GM12873 (cell line): Measurements from ENCODE around the gene GP5.

Source experiments
- TF ChIP-seq, protein P1 (sequence below): IDR thresholded peaks from 2 replicates; pipeline ENCODE4 v1.5.1; 2012; ENCODE audit warnings: low read depth, mild to moderate bottlenecking, moderate library complexity, low read length, control low read depth; ENCODE audit not compliant: insufficient read depth; ENCODE audit errors: missing control alignments

GP5 gene, protein sequence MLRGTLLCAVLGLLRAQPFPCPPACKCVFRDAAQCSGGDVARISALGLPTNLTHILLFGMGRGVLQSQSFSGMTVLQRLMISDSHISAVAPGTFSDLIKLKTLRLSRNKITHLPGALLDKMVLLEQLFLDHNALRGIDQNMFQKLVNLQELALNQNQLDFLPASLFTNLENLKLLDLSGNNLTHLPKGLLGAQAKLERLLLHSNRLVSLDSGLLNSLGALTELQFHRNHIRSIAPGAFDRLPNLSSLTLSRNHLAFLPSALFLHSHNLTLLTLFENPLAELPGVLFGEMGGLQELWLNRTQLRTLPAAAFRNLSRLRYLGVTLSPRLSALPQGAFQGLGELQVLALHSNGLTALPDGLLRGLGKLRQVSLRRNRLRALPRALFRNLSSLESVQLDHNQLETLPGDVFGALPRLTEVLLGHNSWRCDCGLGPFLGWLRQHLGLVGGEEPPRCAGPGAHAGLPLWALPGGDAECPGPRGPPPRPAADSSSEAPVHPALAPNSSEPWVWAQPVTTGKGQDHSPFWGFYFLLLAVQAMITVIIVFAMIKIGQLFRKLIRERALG

DNA sequence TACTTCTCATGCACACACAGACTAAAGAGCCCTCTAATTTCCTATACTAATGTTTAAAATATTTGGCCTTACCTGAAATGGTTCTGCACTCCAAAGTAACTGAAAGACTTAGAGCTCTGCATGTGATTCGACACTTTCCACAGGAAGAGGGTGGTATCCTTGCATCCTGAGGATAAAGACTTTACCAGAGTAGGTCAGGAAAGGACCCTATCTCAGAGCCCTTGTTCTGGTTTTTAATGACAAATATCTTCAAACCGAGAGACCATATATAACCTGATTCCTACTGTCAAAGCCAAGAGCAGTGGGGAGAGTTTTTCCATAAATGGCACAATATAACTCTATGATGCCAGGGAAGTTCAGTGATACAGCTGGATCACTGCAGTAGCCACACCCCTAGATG, at the start of gene GP5:
Gene GP5, minus strand, starts transcription at position 101 of the 400 bp plus-strand sequence. CDS start 984 bp downstream, outside the sequence.
- TF ChIP-seq, protein P1, sequence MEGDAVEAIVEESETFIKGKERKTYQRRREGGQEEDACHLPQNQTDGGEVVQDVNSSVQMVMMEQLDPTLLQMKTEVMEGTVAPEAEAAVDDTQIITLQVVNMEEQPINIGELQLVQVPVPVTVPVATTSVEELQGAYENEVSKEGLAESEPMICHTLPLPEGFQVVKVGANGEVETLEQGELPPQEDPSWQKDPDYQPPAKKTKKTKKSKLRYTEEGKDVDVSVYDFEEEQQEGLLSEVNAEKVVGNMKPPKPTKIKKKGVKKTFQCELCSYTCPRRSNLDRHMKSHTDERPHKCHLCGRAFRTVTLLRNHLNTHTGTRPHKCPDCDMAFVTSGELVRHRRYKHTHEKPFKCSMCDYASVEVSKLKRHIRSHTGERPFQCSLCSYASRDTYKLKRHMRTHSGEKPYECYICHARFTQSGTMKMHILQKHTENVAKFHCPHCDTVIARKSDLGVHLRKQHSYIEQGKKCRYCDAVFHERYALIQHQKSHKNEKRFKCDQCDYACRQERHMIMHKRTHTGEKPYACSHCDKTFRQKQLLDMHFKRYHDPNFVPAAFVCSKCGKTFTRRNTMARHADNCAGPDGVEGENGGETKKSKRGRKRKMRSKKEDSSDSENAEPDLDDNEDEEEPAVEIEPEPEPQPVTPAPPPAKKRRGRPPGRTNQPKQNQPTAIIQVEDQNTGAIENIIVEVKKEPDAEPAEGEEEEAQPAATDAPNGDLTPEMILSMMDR: no peak

DNA sequence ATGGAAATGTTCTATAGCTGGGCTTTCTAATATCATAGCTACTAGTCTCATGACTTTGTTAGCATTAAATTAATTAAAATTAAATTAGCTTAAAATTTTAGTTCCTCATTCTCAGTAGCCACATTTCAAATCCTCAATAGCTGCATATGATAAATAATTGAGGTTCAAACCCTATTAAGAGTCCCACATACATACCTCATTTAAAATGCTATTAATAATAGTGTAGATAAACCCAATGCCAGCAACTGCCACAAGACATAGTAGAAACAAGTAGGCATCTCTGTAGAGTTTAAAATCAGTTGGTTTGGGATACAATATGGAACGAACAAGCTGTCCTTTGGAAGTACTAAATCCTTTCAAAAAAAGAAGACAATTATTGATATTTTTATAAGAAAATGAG, 48.6 kb upstream of the GP5 start:
- TF ChIP-seq, protein P1: no peak

DNA sequence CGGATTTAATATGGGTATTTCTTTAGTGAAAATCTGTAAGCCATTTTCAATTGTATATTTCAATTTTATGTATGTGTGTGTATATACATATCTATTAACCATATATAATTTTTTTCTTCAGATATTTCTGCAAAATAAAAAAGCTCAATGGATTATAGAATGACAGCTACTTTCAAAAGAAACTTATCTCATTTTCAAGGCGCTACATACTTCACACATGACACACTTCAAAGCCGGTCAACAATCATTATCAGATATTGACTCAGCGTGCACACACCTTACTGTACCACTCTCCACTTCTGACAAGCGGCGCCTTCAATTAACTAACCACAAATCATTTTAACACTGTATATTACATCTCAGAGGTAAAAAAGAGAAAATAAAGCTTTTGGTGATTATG, 48.1 kb upstream of the GP5 start:
- TF ChIP-seq, protein P1: no peak

DNA sequence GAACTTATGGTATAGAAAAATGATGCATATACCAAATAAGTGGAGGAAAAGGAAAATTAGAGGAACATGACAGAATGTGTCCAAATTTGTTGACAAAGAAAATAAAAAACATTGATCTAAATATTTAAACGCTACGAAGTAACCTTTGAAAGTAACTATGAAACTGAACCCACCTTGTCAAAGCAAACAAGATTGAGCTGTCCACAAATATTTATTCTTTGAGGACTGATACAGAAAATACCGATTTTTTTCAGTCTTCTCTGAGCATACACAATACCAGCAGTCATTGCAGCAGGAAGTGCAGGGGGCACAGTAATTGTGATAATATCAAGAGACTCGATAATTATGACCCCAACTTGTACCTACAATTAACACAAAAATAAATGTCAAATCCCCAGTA, 47.7 kb upstream of the GP5 start:
- TF ChIP-seq, protein P1: no peak

DNA sequence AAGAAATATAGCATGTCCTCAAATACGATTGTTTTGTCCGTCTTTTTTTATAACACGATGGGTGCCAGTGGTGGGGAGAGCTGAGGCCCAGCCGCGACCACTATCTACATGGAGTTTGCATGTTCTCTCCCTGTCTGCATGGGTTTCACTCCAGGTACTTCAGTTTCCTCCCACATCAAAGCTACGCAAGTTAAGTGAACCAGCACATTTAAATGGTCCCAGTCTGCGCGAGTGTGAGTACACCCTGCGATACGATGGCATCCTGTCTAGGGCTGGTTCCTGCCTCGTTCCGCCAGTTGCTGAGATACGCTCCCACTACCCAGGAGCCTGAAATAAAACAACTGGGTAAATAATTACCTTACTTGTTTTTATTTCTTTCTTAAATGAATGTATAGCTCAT, 47.1 kb upstream of the GP5 start:
- TF ChIP-seq, protein P1: no peak

DNA sequence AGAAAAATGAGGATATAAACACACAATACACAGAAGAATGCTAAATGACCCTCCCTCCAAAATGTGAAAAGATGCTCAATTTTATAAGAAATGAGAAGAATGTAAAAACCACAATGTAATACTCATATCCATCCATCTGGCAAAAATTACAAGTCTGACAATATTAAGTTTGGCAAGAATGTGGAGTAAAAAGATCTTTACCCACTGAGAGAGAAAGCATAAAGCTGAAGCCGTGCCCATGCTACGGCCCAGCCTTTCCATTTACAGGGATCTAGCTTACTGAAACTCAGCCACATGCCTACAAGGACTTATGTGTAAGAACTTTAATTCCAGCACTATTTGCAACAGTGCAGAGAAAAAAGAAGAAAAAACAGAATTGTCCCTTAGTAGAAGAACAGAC, 44.8 kb upstream of the GP5 start:
- TF ChIP-seq, protein P1: no peak

DNA sequence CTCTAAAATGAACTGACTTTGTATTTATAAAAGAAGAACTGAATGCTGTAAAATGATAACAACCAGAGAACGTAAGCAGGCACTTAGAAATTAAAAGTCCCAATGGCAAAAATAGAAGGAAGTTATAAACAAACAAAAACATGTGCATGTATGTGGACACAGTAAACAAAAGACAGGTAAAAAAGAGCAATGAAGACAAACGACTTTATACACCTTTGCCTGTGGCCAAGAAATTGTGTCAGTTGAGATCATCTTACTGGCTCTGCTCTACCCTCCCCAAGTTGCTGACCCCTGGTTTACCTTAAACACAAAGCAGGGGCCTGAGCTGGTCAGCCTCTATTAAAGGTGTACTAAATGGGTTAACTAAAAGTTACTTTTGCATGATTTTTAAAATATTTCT, 41.7 kb upstream of the GP5 start:
- TF ChIP-seq, protein P1: no peak
